HepG2 (cell line): Measurements from ENCODE around the gene ACP5.

Source experiments
- BATF2 ChIP-seq: sonication (generic); formaldehyde crosslinking; IDR thresholded peaks from 2 replicates; pipeline ENCODE4 v1.8.0; 2022; ENCODE audit warnings: mild to moderate bottlenecking, missing genetic modification reagents, moderate library complexity
- CAMTA2 ChIP-seq: sonication (generic); formaldehyde crosslinking; IDR thresholded peaks from 2 replicates; pipeline ENCODE4 v1.4.0; 2020; ENCODE audit warnings: mild to moderate bottlenecking, missing genetic modification reagents, borderline replicate concordance
- CCAR2 ChIP-seq: fragments of 200-400 bp; formaldehyde crosslinking; optimal IDR thresholded peaks from 2 replicates; pipeline ENCODE3; 2018; ENCODE audit warnings: low read depth, mild to moderate bottlenecking, low read length, moderate library complexity
- CTCF ChIP-seq: sonication (generic); formaldehyde crosslinking; IDR thresholded peaks from 2 replicates; pipeline ENCODE4 v1.5.0; 2020; ENCODE audit warnings: mild to moderate bottlenecking, missing genetic modification reagents, moderate library complexity
- FOXK1 ChIP-seq: sonication (generic); formaldehyde crosslinking; IDR thresholded peaks from 2 replicates; pipeline ENCODE4 v1.4.0; 2020; ENCODE audit warnings: low read depth, missing genetic modification reagents, borderline replicate concordance
- GABPB1 ChIP-seq: IDR thresholded peaks from 2 replicates; pipeline ENCODE4 v1.6.1; 2016; ENCODE audit warnings: mild to moderate bottlenecking, missing genetic modification reagents, moderate library complexity, missing compliant biosample characterization
- ISX ChIP-seq: sonication (generic); formaldehyde crosslinking; conservative IDR thresholded peaks from 2 replicates; pipeline ENCODE4 v1.5.0; 2020; ENCODE audit warnings: missing genetic modification reagents
- SMC3 ChIP-seq: IDR thresholded peaks from 2 replicates; pipeline ENCODE4 v1.6.1; 2011; ENCODE audit warnings: low read length, improper control_type of control experiment
- SRF ChIP-seq: IDR thresholded peaks from 2 replicates; pipeline ENCODE4 v1.6.1; 2011; ENCODE audit warnings: mild to moderate bottlenecking, low read depth, low read length, moderate library complexity
- ZNF737 ChIP-seq: sonication (generic); formaldehyde crosslinking; IDR thresholded peaks from 2 replicates; pipeline ENCODE4 v1.5.0; 2020; ENCODE audit warnings: missing genetic modification reagents, mild to moderate bottlenecking, borderline replicate concordance

- TF ChIP-seq CTCF (CRISPR knock-in tag), result no peak
- no peak for TF ChIP-seq ISX
- TF ChIP-seq ZNF737 (CRISPR knock-in tag), result no peak
- TF ChIP-seq FOXK1, result no peak
- TF ChIP-seq CAMTA2 (CRISPR knock-in tag), result no peak
- no peak for TF ChIP-seq SRF
- no peak for TF ChIP-seq SMC3
- TF ChIP-seq BATF2 (CRISPR knock-in tag), result no peak
- TF ChIP-seq GABPB1, result no peak
- no peak for TF ChIP-seq CCAR2
Measured at GRCh38 chr19:11611730-11612129, 34.3 kb upstream of the ACP5 start.
